ENCODE results near the gene MZF1.

MZF1 gene

GRCh38 chr19:58520257-58520599, 52.9 kb downstream of the MZF1 start:
- no peak for TF ChIP-seq CTCF (IDR thresholded peaks at IDR 0.05; ENCODE audit: low read depth, low read length, missing control alignments)
- in situ Hi-C loops (cut with HindIII; ENCODE audit: low sequenced_read_pairs) = no loop called here
- no peak for DNase-seq (ENCODE audit: low read depth)
- peak overlapping the region; percentile 71 for H3K4me3 ChIP-seq (ENCODE audit: low read depth, low read length)

GRCh38 chr19:58519355-58520256, 53.5 kb downstream of the MZF1 start, which contains the start of gene ZBTB45:
ZBTB45 (minus strand) TSS chr19:58519810; CDS start chr19:58517673, 2,137 bp downstream.
- in situ Hi-C loops (cut with HindIII; ENCODE audit: low sequenced_read_pairs) = no loop called here
- H3K4me3 ChIP-seq (ENCODE audit: low read depth, low read length) = peak within 1 kb of the TSS; percentile 71
- peak; percentile 91 for DNase-seq (ENCODE audit: low read depth)
- peak; percentile 68 for TF ChIP-seq CTCF (IDR thresholded peaks at IDR 0.05; ENCODE audit: low read depth, low read length, missing control alignments)

GRCh38 chr19:58519087-58519354, 54.1 kb downstream of the MZF1 start:
- peak; percentile 86 for TF ChIP-seq CTCF (IDR thresholded peaks at IDR 0.05; ENCODE audit: low read depth, low read length, missing control alignments)
- in situ Hi-C loops (cut with HindIII; ENCODE audit: low sequenced_read_pairs) = no loop called here
- no peak for DNase-seq (ENCODE audit: low read depth)
- peak overlapping the region; percentile 71 for H3K4me3 ChIP-seq (ENCODE audit: low read depth, low read length)

GRCh38 chr19:58518256-58519086, 54.7 kb downstream of the MZF1 start:
- in situ Hi-C loops (cut with HindIII; ENCODE audit: low sequenced_read_pairs) = no loop called here
- DNase-seq (ENCODE audit: low read depth) = no peak

GRCh38 chr19:58516964-58517833, 55.9 kb downstream of the MZF1 start:
- in situ Hi-C loops (cut with HindIII; ENCODE audit: low sequenced_read_pairs) = no loop called here
- H3K4me3 ChIP-seq (ENCODE audit: low read depth, low read length) = no peak overlapping the region
- TF ChIP-seq CTCF (IDR thresholded peaks at IDR 0.05; ENCODE audit: low read depth, low read length, missing control alignments) = no peak
- DNase-seq (ENCODE audit: low read depth) = no peak

More at GRCh38 chr19:58518256-58519086, 54.7 kb downstream of the MZF1 start:
- no peak for TF ChIP-seq CTCF (IDR thresholded peaks at IDR 0.05; ENCODE audit: low read depth, low read length, missing control alignments)
- peak overlapping the region; percentile 71 for H3K4me3 ChIP-seq (ENCODE audit: low read depth, low read length)
